Measurements from ENCODE around the gene BYSL. TPM values are rescaled to one million over a fixed set of nuclear protein-coding genes. Genes with fewer than 3 reads are reported as not detected.

Gene BYSL
- total and polyA plus RNA-seq, 2 experiments from 2014 or later: 20.7 to 28.5 TPM

GRCh38 chr6:41970436-41970846 lies 49.1 kb downstream of the BYSL start:
- TF ChIP-seq EZH2 (IDR thresholded peaks at IDR 0.05; ENCODE audit: borderline replicate concordance) (no peak), EZH2phosphoT487 (IDR thresholded peaks at IDR 0.05; ENCODE audit: low read depth, severe bottlenecking, unreplicated experiment) (no peak)
- TF ChIP-seq, protein P1, sequence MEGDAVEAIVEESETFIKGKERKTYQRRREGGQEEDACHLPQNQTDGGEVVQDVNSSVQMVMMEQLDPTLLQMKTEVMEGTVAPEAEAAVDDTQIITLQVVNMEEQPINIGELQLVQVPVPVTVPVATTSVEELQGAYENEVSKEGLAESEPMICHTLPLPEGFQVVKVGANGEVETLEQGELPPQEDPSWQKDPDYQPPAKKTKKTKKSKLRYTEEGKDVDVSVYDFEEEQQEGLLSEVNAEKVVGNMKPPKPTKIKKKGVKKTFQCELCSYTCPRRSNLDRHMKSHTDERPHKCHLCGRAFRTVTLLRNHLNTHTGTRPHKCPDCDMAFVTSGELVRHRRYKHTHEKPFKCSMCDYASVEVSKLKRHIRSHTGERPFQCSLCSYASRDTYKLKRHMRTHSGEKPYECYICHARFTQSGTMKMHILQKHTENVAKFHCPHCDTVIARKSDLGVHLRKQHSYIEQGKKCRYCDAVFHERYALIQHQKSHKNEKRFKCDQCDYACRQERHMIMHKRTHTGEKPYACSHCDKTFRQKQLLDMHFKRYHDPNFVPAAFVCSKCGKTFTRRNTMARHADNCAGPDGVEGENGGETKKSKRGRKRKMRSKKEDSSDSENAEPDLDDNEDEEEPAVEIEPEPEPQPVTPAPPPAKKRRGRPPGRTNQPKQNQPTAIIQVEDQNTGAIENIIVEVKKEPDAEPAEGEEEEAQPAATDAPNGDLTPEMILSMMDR (IDR thresholded peaks at IDR 0.05; ENCODE audit: poor library complexity): no peak
- 76% methylated on average over 4 of the region's 4 CpGs for WGBS (ENCODE audit: low lambda C conversion rate, missing lambda C conversion rate)
- Histone ChIP-seq H3K9me3 (ENCODE audit: low read depth) (no peaks in the 10 kb centered on the region), H3K36me3 (replicated peaks; ENCODE audit: insufficient read depth, low read depth) (no peaks in the 10 kb centered on the region), H3K4me3 (no peak overlapping the region), H4K20me1 (ENCODE audit: insufficient read depth, poor library complexity, severe bottlenecking) (no peaks in the 10 kb centered on the region), H3K4me1 (ENCODE audit: insufficient read depth) (no peaks in the 10 kb centered on the region), H3K9me2 (replicated peaks; ENCODE audit: insufficient read depth) (no peaks in the 10 kb centered on the region), H3K4me2 (no peak overlapping the region), H3K27ac (no peak overlapping the region), H3K79me2 (no peaks in the 10 kb centered on the region), H3K27me3 (no peaks in the 10 kb centered on the region), H2AFZ (no peak overlapping the region)
- no peak for DNase-seq (ENCODE audit: low spot score)

GRCh38 chr6:41972826-41973225 lies 51.5 kb downstream of the BYSL start:
- no peak overlapping the region for H3K4me3 ChIP-seq
- H3K79me2 ChIP-seq: no peaks in the 10 kb centered on the region
- H4K20me1 ChIP-seq (ENCODE audit: insufficient read depth, poor library complexity, severe bottlenecking): no peaks in the 10 kb centered on the region
- H3K9me3 ChIP-seq (ENCODE audit: low read depth): no peaks in the 10 kb centered on the region
- H3K36me3 ChIP-seq (replicated peaks; ENCODE audit: insufficient read depth, low read depth): no peaks in the 10 kb centered on the region
- H3K9me2 ChIP-seq (replicated peaks; ENCODE audit: insufficient read depth): no peaks in the 10 kb centered on the region
- no peaks in the 10 kb centered on the region for H3K27me3 ChIP-seq
- 53% methylated on average over 2 of the region's 2 CpGs for WGBS (ENCODE audit: low lambda C conversion rate, missing lambda C conversion rate)
- DNase-seq (ENCODE audit: low spot score): no peak
- peak overlapping the region; percentile 29 for H3K4me2 ChIP-seq
- no peaks in the 10 kb centered on the region for H3K4me1 ChIP-seq (ENCODE audit: insufficient read depth)
- TF ChIP-seq EZH2phosphoT487 (IDR thresholded peaks at IDR 0.05; ENCODE audit: low read depth, severe bottlenecking, unreplicated experiment) (no peak), EZH2 (IDR thresholded peaks at IDR 0.05; ENCODE audit: borderline replicate concordance) (no peak)
- TF ChIP-seq, protein P1 (IDR thresholded peaks at IDR 0.05; ENCODE audit: poor library complexity): no peak
- no peak overlapping the region for H3K27ac ChIP-seq
- H2AFZ ChIP-seq: no peak overlapping the region

- Histone ChIP-seq H3K36me3 (replicated peaks; ENCODE audit: insufficient read depth, low read depth) (no peaks in the 10 kb centered on the region), H3K9me3 (ENCODE audit: low read depth) (no peaks in the 10 kb centered on the region), H4K20me1 (ENCODE audit: insufficient read depth, poor library complexity, severe bottlenecking) (no peaks in the 10 kb centered on the region), H3K79me2 (no peaks in the 10 kb centered on the region), H3K4me1 (ENCODE audit: insufficient read depth) (no peaks in the 10 kb centered on the region), H3K4me3 (no peak overlapping the region), H3K27ac (no peak overlapping the region), H3K4me2 (no peak overlapping the region), H3K27me3 (no peaks in the 10 kb centered on the region), H3K9me2 (replicated peaks; ENCODE audit: insufficient read depth) (no peaks in the 10 kb centered on the region), H2AFZ (no peak overlapping the region)
- no peak for DNase-seq (ENCODE audit: low spot score)
- TF ChIP-seq, protein P1 (IDR thresholded peaks at IDR 0.05; ENCODE audit: poor library complexity): no peak
- TF ChIP-seq EZH2phosphoT487 (IDR thresholded peaks at IDR 0.05; ENCODE audit: low read depth, severe bottlenecking, unreplicated experiment) (no peak), EZH2 (IDR thresholded peaks at IDR 0.05; ENCODE audit: borderline replicate concordance) (no peak)
- WGBS (ENCODE audit: low lambda C conversion rate, missing lambda C conversion rate): 95% methylated on average over 5 of the region's 5 CpGs
Measured at GRCh38 chr6:41974281-41974825, 53.1 kb downstream of the BYSL start.
